Right lobe of liver (tissue), 6 donors: ENCODE data around the gene SYNGR4. TPM values are rescaled to one million over a fixed set of nuclear protein-coding genes. Genes with fewer than 3 reads are reported as not detected.

ENCODE experiments used
- ATAC-seq, 4 donors: fragments of 200-7000 bp; cut with Tn5 transposase; one replicate each; pipeline ENCODE4 v1.9.1; 2020; ENCODE audit warnings: mild to moderate bottlenecking in 4 of 4, moderate library complexity in 4 of 4
- DNase-seq, 3 donors: peaks; one replicate each; pipeline ENCODE4 v3.0.0-alpha.2; 2020
- H3K27ac ChIP-seq, 3 donors: fragments of 200-600 bp; one replicate each; pipeline ENCODE4 v1.8.0; 2022
- H3K27me3 ChIP-seq, 2 donors: fragments of 200-600 bp; one replicate each; pipeline ENCODE4 v1.8.0; 2022
- H3K36me3 ChIP-seq, 4 donors: fragments of 200-600 bp; sonication (generic) in 1 of 4; one replicate each; pipeline versions ENCODE4 v1.5.1 to v1.8.0; 2017 to 2022; ENCODE audit warnings: control low read depth in 1 of 4
- H3K4me1 ChIP-seq, 4 donors: fragments of 200-600 bp; sonication (generic) in 1 of 4; one replicate each; pipeline versions ENCODE4 v1.5.1 to v1.8.0; 2017 to 2022; ENCODE audit warnings: control low read depth in 1 of 4
- H3K4me3 ChIP-seq, 3 donors: fragments of 200-600 bp; one replicate each; pipeline ENCODE4 v1.8.0; 2022
- H3K9me3 ChIP-seq, 4 donors: fragments of 200-600 bp; sonication (generic) in 1 of 4; one replicate each; pipeline versions ENCODE4 v1.5.1 to v1.8.0; 2017 to 2022; ENCODE audit warnings: control low read depth in 1 of 4
- CTCF ChIP-seq, 4 donors: fragments of 200-600 bp in 3 of 4; fragments of 450-650 bp in 1 of 4; IDR thresholded peaks; one replicate each; pipeline versions ENCODE4 v1.5.1 to v1.8.0; 2016 to 2022; ENCODE audit warnings: antibody characterized with exemption in 4 of 4, mild to moderate bottlenecking in 2 of 4
- POLR2A ChIP-seq: fragments of 450-650 bp; IDR thresholded peaks from one replicate; pipeline ENCODE4 v1.6.1; 2017; ENCODE audit warnings: antibody characterized with exemption, mild to moderate bottlenecking
- WGBS: methylation state at CpG from one replicate; pipeline ENCODE4 v1.1.6; 2018; ENCODE audit warnings: low coverage, low lambda C conversion rate; ENCODE audit not compliant: insufficient coverage; ENCODE audit errors: missing lambda C conversion rate; 5-methylcytosine and 5-hydroxymethylcytosine counted together
- intact Hi-C, 2 donors: fragments of 100-400 bp; cut with DNase I; formaldehyde crosslinking; loops; one replicate each; pipeline versions ENCODE4 v1.11.2 to v1.14.1; 2022
- total RNA-seq, 6 experiments: library from RNA; depleted of rRNA in 2 of 6; stranded (reverse); fragments of >200 nt in 2 of 6; fragmentation: NEBNext Ultra II Directional in 3 of 6; extraction: Animal tissue kit (Norgen Biotek cat#: 25700) in 3 of 6; gene quantifications; one replicate each; pipeline versions ENCODE4 v1.1.0 to v1.2.4, GENCODE V29; 2016 to 2023
- donor health status: DM: no; HTN: yes; CAD: no.
- donor health status: DM: no; HTN: no; CAD: no.
- donor health status: DM: no; HTN: no; CAD: no.
- donor health status: DM: no; HTN: yes; CAD: no.
- donor health status: DM: no; HTN: yes; CAD: no.

The SYNGR4 gene
- total RNA-seq, 6 experiments from 2014 or later: 0.80 TPM; not detected in 5

GRCh38 chr19:48329167-48329891 is 34.8 kb upstream of the SYNGR4 start:
- Histone ChIP-seq H3K4me3 (no peak overlapping the region), H3K27ac (peak overlapping the region in 1 of 3 donors; percentile 69), H3K9me3 (no peaks in the 10 kb centered on the region), H3K36me3 (no peaks in the 10 kb centered on the region), H3K4me1 (peaks cover 0 to 4% (median 0%) of the 10 kb centered on the region in 4 donors), H3K27me3 (no peaks in the 10 kb centered on the region)
- no peak for DNase-seq
- 60% methylated on average over 8 of the region's 15 CpGs for WGBS
- intact Hi-C loops: no loop called here
- TF ChIP-seq CTCF (IDR thresholded peaks at IDR 0.05) (no peak), POLR2A (no peak)
- no peak for ATAC-seq

GRCh38 chr19:48330012-48330681 is 34.0 kb upstream of the SYNGR4 start:
- WGBS: 16% methylated on average over 10 of the region's 41 CpGs

GRCh38 chr19:48332351-48332661 is 31.9 kb upstream of the SYNGR4 start:
- TF ChIP-seq CTCF (IDR thresholded peaks at IDR 0.05) (no peak), POLR2A (no peak)
- WGBS: 62% methylated on average over 6 of the region's 6 CpGs
- Histone ChIP-seq H3K27me3 (no peaks in the 10 kb centered on the region), H3K4me1 (peaks cover 0 to 4% (median 0%) of the 10 kb centered on the region in 4 donors), H3K36me3 (no peaks in the 10 kb centered on the region), H3K27ac (peak overlapping the region in 2 of 3 donors; percentile 35 to 76), H3K4me3 (peak overlapping the region in 2 of 3 donors; percentile 4 to 41), H3K9me3 (no peaks in the 10 kb centered on the region)
- intact Hi-C loops: no loop called here
- ATAC-seq (no peak), DNase-seq (no peak)

More at GRCh38 chr19:48330012-48330681, 34.0 kb upstream of the SYNGR4 start:
- Histone ChIP-seq H3K36me3 (no peaks in the 10 kb centered on the region), H3K4me3 (peak overlapping the region; percentile 47 to 68 (median 59)), H3K27ac (peak overlapping the region; percentile 61 to 72 (median 69)), H3K27me3 (no peaks in the 10 kb centered on the region), H3K4me1 (peaks cover 0 to 4% (median 0%) of the 10 kb centered on the region in 4 donors), H3K9me3 (no peaks in the 10 kb centered on the region)
- ATAC-seq: peak; percentile 65 to 81 (median 73)
- TF ChIP-seq CTCF (IDR thresholded peaks at IDR 0.05) (peak in 1 of 4 donors; percentile 9), POLR2A (peak; percentile 40)
- intact Hi-C loops: no loop called here
- peak; percentile 84 to 86 (median 85) for DNase-seq

- H3K4me3 ChIP-seq: peak overlapping the region; percentile 2 to 41 (median 26)
- peaks cover 0 to 4% (median 0%) of the 10 kb centered on the region in 4 donors for H3K4me1 ChIP-seq
- 9% methylated on average over 17 of the region's 25 CpGs for WGBS
- H3K36me3 ChIP-seq: no peaks in the 10 kb centered on the region
- H3K27me3 ChIP-seq: no peaks in the 10 kb centered on the region
- peak overlapping the region; percentile 32 to 83 (median 76) for H3K27ac ChIP-seq
- H3K9me3 ChIP-seq: no peaks in the 10 kb centered on the region
- intact Hi-C loops: no loop called here
- peak; percentile 69 to 79 (median 78) for ATAC-seq
- no peak for TF ChIP-seq CTCF (IDR thresholded peaks at IDR 0.05)
- no peak for TF ChIP-seq POLR2A
- DNase-seq: peak; percentile 89 to 94 (median 90)
These were observed 31.3 kb upstream of the SYNGR4 start for GRCh38 chr19:48332662-48333466.
